Activated CD4-positive, alpha-beta T cell treated with anti-CD3 and anti-CD28 coated beads, Interleukin-2, amount 50 U/mL, for 1 hour (primary cell): ENCODE measurements around the gene NLRC3.

Experiments used
- DNase-seq: peaks from one replicate; pipeline ENCODE4 v3.0.0-alpha.2; 2020

The NLRC3 gene

DNA sequence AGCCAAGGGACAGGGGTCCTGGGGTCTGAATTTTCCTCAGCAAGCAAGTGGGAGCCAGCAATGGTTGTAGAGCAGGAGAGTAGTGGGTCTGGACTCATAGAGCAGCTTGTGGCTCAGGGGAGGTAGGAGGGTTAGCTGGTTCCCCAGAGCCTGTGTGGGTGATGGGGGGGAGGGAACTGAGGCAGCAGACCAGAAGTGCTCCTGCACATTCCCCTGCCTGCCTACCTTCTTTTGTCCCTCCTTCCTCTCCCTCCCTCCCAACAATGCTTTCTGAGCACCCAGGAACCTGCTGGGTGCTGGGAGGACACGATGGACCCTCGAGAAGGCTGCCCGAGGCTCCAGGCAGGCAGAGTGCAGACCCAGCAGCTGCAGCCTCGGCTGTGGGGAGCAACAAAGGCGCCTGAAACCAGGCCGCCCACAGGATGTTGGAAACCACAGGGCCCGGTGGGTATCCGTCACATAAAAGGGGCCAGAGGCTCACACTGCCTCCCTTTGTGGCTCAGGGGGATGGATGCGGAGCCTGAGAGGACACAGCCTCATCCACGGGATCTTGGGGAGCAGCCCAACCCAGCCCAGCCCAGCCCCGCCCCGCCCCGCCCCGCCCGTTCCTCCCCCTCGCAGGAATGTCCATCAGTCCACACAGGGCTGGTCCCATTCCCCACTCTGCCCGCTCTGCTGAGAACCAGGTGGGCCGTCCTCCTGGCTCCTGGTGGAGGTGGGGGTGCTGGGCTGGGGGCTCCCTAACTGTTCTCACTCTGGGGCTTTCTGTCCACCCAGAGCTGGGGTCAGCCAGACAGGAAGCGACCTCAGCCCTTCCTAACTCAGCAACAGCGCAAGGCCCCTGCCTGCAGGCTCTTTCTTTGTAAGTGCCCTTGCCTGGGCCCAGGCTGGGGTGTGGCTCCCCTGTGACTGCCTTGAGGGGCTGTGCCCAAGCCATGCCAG, 1.7 kb upstream of the NLRC3 start:
- peak; percentile 25 for DNase-seq

DNA sequence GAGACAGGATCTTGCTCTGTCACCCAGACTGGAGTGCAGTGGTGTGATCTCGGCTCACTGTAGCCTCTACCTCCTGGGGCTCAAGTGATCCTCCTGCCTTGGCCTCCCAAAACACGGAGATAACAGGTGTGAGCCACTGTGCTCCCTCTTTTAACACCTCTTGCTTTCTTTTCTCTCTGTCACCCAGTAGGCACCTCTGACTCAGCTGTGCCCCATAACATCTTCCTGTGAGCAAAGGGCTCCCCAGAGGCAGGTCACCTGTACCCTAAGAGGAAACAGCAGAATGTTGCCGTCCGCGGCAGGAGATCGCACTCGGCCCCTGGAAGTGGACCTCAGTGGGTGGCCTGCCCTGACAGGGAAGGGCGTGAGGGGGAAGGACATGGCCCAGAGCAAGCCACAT, 918 bp upstream of the NLRC3 start:
- peak; percentile 32 for DNase-seq

DNA sequence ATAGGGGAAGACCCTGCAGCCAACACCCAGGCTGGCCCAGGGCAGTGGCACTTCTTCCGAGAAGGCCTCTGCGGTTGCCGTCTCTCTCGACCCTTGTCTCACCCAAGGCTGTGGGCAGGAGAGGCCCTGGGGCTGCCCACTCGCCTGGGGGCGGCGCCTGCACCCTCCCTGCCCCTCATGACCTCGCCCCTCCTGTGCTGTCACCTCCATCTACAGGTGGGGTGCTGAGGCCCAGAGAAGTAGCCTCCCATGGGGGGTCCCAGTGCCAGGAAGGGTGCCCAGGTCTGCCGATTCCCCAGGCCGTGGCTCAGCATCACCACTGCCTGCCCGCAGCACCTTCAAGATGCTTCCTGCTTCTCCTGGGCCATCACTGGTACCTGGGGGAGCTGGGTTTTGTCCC, 992 bp downstream of the NLRC3 start:
- no peak for DNase-seq

DNA sequence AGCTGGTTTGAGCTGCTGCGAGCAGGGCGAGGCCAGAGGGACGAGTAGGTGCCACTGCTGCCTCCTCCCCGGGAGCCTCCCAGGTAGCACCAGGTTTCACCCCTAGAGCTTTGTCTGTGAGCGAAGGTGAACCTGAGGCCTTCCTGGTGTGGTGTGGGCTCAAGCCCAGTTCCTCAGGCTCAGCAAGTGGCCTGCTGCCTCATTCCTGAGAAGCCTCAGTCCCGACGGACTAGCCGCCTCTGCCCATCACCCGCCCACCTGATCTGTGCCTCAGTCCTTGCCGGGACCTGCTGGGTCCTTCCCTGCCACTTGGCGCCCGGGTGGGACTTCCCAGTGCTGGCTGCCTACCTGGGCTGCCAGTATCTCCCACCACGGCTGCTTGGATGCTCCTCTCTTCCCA, 1.7 kb downstream of the NLRC3 start:
- no peak for DNase-seq

DNA sequence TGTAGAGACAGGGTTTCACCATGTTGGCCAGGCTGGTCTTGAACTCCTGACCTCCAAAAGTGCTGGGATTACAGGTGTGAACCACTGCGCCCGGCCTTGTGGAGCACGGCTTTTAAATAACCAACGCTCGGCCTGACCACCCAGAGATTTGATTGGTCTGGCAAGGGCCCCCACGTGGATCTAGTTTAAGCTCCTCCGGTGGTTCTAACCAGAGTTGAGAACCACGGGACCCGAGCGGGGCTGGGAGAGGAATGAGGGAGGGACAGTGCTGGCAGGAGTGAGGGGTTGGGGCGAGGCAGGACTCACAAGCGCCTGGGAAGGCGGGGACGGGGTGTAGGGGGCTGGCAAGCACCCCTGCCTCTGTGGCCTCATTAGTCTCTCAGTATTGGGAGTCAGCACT, 3.0 kb downstream of the NLRC3 start:
- no peak for DNase-seq

DNA sequence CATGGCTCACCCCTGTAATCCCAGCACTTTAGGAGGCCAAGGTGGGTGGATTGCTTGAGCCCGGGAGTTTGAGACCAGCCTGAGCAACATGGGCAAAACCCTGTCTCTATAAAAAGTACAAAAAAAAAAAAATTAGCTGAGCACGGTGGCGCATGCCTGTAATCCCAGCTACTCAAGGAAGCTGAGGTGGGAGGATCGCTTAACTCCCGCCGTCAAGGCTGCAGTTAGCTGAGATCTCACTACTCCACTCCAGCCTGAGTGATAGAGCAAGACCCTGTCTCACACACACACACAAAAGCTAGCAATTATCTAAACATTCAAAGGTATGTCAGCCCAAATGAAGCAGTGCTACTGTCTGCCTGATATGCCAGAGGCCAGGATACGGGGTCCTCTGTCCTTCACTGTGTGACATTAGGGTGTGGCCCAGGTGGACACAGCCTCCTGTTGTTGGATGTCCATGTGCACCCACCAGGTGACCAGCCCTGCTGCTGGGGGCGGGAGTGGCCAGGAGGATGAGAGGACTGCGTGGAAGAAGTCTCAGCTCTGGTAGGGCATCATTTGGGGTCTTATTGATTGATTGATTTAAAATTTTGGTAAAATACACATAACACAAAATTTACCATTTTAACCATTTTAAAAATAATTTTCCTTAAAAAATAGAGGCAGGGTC, 3.9 kb downstream of the NLRC3 start:
- no peak for DNase-seq

DNA sequence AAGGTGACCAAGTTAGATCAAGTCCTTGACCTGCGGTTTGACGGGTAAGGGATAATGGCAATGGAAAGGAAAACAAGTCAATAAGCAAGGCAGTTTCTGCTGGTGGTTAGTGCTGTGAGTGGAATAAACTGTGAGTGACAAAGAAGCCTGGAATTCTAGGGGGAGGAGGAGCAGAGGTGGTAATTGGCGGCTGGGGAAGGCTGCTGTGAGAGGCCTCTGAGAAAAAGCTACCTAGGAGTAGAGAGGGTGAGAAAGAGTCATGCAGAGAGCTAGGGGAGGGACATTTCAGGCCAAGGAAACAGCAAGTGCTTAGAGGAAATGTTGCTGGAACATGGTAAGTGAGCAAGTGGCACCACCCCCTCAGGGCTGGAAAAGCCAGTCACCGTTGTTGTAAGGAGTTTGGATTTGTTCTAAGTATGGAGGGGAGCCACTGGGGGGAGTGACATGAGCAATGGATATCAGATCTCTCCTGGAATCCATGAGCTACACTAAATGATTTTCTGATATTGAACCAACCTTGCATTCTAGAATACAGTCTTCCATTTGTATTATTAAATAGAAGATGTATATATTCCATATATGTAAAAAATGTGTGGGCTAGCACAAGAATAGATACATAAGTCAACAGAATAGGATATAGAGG, 6.7 kb downstream of the NLRC3 start:
- DNase-seq, result no peak

DNA sequence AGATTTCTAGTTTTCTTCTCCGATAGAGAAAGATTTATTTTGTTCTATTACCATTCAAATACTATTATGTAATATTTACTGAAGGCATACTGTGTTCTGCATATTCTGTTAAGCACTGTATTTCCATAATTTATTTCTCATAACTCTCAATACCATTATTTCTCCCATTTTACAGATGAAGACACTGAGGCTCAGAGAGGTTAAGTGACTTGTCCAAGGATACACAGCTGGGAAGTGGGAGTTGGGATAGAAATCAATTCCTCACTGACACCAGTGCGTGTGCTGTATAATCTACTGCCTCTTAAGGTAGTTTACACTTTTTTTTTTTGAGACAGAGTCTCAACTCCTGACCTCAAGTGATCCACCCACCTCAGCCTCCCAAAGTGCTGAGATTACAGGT, 7.4 kb downstream of the NLRC3 start:
- no peak for DNase-seq

DNA sequence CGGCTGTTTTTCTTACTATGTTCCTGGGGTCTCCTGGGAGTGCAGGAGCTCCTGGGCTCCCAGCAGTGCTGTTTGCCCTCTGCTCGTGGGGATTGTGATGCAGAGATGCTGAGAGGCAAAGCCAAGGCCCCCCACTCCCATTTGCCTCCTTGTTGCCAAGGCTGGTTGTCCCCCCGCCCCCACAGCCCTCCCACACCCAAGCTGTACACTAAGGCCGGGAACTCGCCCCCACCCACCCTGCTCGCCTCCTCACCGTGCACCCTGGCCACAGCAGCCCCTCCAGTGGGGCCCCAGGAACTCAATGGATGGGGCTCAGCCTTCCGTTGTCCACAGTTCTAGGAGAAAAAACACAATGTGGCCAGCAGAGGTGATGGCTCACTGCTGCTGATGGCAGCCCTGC, 10.2 kb downstream of the NLRC3 start:
- DNase-seq, result no peak

DNA sequence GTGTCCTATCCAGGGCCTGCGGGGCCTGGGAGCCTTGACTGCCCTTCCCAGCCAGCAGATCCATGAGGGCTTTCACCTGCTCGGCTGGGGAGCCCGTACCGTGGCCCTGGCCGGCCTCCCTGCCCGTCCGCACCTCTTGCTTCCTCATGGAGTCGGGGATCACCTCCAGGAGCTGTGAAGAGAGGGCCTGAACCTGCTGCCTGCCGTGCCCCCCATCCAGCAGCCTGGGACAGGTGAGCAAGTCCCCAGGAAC, 12.4 kb downstream of the NLRC3 start:
- no peak for DNase-seq

DNA sequence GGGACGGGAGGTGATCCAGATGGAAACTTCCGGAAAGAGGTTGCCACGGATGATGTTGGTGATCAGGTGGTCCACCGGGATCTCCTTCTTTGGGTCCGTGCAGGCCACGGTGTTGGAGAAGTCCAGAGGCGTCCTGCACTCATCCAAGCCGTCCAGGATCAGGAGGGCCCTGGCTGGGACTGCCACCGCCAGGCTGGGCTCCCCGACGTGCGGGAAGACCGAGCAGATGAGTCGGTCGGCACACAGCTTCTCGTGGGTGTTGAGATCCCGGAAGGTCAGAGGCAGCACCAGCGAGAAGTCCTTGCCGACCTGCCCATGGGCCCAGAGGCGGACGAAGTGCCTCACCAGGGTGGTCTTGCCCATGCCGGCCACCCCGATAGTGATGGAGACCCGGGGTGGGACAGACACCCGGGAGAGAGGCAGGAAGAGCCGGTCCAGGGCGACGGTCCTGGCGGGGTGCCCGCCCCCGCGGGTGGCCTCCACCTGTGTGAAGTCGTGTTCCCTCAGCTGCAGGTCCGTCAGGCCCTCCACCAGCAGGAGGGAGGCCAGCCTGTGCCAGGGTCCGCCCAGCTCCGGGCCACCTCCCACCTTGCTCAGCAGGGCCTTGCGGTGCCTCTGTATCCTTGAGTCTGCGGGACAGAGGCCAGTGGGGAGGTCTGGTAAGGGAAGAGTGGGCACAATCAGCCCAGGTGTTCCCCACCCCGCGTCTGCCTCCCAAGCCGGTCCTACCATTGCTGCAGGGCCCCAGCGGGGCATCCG, 12.9 kb downstream of the NLRC3 start:
- no peak for DNase-seq

DNA sequence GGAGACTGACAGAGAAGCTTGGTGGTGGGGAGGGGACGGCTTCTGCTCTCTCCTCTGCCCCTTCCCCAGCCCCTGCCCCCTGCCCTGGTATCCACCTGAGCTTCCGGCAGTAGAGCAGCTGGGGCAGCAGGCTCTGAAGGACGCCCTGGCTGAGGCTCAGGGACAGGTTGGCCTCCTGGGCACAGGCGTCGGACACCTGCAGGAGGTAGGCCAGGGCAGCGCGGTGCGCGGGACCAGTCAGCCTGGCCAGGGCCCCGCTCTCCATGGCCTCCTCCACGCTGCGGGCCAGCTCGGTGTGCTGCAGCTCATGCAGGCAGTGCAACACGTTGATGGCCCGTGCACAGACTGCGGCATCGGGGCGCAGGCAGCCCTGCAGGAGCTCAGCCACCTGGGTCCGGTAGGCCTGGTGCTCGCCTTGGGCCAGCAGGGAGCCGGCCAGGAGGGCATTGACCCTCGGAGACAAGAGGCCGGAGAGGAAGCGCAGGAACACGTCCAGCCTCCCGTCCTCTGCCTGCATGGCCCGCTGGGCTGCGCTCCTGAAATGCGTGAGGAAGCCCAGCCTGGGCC, 14.2 kb downstream of the NLRC3 start:
- DNase-seq, result no peak

DNA sequence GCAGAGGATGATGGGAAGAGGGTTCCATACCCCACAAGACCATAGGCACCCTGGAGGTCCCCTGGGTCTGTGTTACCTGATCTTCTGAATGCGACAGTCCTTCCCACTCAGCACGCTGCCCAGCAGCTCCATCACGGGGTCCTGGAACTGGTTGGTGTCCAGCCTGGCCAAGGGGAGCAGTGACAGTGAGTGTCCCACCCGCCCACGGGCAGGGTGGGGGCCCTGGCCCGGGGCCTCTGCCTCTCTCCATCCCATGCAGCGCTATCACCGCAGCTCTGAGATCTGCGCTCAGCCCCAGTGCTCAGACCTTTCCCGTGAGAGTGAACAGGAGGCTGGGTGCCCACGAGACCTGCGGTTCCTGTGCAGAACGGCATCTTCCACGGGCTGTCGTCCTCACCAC, 15.6 kb downstream of the NLRC3 start:
- no peak for DNase-seq

DNA sequence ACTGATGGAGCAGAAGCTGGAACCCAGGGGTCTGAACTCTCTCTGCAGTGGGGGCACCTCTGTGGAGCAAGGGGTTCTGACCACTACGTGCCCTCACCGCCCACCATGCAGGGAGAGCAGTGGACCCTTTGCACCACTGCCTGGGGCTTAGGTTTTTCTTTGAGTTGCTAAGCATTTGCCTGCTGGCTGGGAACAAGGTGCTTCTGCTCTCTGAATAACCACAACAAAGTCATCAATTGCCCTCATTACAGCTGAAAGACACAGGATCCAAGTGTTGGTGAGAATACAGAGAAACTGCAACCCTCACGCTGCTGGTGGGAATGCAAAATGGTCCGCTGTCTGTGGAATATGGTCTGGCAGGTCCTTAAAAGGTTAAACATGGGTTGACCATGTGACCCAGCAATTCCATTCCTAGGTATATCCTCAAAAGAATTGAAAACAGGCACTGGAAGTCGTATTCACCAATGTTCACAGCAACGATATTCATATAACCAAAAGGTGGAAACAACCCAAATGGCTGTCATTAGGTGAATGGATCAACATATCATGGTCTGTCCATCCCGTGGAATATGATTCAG, 22.8 kb downstream of the NLRC3 start:
- no peak for DNase-seq

DNA sequence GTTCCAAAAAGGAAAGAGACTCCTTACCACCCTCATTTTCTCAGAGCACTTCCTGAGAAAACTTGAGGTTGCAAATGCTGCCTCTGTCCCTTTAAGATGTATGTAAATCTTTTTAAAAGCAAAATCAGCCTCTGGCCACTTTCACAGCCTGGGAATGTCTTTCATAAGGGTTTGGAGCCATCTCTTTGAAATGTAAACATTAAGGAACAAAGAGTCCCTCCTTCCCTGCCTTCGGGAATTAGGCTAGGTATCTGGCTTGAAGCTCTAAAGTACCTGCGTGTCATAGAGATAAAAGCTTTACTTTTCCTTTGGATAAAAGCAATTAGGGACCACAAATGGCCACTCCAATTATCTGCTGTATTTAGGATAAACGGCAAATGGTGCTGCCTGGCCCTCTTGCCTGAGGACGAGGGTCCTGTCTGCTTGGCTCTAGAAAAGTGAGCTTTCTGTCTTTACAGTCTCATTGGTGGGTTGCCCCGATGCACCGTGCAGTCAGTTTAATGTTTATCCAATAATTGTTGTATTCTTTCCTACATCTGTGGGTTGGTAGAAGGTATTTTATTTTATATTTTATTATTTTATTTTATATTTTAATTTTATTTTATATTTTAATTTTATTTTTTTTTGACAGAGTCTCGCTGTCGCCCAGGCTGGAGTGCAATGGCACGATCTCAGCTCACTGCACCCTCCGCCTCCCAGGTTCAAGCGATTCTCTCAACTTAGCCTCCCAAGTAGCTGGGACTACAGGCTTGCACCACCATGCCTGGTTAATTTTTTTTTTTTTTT, 23.9 kb downstream of the NLRC3 start:
- DNase-seq, result no peak

DNA sequence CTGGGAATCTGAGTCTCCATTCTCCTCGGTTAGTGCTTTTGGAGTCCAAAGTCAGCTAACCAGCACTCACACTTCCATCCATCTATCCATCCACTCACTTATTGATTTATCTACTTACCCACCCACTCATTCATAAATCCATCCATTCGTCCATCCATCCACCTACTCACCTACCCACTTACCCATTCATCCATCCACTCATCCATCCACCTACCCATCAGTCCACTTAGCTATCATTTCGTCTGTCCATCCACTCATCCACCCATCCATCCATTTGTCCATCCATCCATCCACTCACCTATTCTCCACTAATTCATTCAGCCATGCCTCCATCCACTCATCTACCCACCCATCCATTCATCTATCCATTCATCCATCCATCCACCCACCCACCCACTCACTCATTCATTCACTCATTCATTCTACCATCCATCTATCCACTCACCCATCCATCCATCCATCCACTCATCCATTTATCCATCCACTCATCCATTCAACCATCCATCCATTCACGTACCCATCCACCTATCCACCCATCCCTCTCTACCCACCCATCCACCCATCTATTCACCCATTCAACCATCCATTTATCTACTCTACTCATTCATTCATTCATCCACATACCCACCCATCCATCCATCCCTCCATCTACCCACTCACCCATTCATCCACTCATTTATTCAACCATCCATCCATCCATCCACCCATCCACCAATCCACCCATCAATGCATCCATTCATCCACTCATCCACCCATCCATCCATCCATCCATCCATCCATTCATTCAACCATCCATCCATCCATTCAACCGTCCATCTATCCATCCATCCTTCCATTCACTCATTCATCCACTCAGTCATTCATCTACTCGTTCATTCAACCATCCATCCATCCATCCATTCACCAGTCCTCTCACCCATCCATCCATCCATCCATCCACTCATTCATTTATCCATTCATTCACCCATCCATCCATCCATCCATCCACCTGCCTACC, 26.1 kb downstream of the NLRC3 start:
- DNase-seq, result no peak

DNA sequence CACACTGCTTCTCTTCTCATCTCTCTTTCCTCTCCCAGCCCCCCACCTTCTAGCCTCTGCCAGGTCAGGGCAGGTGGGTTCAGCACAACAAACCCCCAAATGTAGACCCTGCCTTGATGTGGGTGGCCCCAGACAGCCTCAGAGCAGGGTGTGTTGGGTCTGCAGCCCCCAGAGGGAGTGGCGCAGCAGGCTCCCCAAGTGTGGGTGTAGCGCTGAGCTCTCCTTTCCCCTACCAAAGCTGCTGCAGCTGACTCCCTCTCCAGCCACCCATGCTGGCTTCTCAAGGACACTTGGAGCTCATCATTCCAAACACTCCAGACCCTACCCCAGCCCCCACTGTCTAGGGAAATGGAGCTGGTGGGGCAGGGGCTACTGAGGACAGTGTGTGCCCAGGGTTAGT, 27.3 kb downstream of the NLRC3 start:
- DNase-seq, result no peak

DNA sequence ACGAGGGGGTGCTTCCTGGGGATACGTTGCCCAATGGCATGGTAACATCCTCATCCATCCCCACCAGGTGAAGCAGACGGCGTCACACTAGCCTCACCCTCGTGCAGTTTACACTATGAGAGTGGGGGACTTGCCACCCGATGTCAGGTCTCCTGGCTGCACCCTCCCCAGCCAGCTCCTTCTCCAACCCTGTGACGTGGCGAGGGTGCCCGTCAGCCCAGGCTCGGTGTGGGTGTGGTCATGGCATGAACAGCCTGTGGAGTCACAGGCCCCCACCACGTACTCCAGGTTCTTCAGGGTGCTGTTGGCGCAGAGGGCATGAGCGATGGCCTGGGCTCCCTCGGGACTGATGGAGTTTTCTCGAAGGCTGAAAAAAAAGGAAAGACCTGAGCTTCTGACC, 28.3 kb downstream of the NLRC3 start:
- DNase-seq, result no peak

DNA sequence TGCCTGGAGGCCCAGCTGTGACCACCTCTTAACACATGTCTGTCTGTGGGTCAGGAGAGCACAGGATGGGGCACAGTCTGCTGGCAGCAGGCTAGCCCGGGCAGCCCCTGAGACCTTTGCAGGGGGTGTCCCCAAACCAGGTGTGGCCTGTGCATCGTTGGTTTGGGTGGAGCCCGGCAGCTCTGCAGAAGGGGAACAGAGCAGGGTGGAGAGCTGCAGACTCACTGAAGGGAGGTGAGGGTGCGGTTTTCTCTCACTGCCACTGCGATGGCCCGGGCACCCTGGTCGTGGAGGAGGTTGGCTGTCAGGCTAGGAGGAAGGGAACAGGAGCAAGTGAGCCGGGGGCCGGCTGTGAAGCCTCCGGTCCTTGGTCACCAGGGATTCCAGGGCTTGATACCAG, 28.8 kb downstream of the NLRC3 start:
- no peak for DNase-seq

DNA sequence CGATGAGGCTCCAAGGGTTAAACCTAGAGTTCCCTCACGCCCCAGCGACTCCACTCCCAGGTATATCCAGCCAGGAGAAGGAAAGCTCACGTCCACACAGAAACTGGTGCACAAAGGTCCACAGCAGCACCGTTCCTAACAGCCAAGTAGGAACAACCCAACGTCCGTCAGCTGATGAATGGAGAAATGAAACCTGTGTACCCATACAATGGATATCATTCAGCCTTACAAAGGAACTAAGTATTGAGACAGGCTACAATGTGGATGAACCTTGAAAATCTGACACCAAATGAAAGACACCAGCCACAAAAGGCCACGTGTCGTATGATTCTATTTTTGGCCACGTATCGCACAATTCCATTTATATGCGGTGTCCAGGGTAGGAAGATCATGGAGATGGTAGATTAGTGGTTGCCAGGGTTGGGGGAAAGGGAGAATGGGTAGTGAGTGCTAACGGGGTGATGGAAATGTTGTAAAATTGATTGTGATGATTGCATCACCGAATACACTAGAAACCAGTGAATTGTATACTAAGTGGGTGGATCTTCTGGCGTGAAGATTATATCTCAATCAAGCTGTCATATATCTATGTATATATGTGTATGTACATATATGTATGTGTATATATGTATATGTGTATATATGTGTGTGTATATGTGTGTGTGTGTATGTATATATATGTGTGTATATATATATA, 30.1 kb downstream of the NLRC3 start:
- no peak for DNase-seq
